Measurements from ENCODE around the gene CSF1R.

DNA sequence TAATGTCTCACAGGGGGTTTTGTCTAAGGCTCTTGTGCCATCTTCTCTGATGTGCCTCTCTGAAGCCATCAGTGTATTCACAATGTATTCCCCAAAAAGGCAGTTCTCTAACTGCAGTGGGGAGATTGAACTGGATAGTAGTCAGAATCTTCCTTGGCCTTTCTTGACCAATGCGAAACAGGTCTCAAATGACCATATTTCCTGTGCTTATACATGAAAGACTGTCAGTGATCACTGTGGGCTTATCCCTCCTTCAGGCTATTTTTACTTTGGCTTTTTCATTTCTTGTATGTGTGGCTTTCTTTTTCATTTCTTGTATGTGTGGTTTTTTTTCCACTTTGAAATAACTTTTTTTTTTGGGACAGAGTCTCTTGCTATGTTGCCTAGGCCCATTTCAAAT is 66.1 kb downstream of the CSF1R start:
- TF ChIP-seq, protein P1, sequence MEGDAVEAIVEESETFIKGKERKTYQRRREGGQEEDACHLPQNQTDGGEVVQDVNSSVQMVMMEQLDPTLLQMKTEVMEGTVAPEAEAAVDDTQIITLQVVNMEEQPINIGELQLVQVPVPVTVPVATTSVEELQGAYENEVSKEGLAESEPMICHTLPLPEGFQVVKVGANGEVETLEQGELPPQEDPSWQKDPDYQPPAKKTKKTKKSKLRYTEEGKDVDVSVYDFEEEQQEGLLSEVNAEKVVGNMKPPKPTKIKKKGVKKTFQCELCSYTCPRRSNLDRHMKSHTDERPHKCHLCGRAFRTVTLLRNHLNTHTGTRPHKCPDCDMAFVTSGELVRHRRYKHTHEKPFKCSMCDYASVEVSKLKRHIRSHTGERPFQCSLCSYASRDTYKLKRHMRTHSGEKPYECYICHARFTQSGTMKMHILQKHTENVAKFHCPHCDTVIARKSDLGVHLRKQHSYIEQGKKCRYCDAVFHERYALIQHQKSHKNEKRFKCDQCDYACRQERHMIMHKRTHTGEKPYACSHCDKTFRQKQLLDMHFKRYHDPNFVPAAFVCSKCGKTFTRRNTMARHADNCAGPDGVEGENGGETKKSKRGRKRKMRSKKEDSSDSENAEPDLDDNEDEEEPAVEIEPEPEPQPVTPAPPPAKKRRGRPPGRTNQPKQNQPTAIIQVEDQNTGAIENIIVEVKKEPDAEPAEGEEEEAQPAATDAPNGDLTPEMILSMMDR (IDR thresholded peaks at IDR 0.05; ENCODE audit: low read length), result no peak
- TF ChIP-seq EZH2 (IDR thresholded peaks at IDR 0.05; ENCODE audit: borderline replicate concordance, low read length), result no peak
